ENCODE data around the gene IL17REL. TPM values are rescaled to one million over a fixed set of nuclear protein-coding genes. Genes with fewer than 3 reads are reported as not detected.

IL17REL gene
- total and polyA plus RNA-seq, 2 of the 13 experiments (the other 11 are each of a cell fraction or from before 2014, with no cell fraction given), result not detected

GRCh38 chr22:49959782-49960158 lies 52.8 kb downstream of the IL17REL start (continued):
- TF ChIP-seq HMG20B (CRISPR knock-in tag; conservative IDR thresholded peaks at IDR 0.05) (no peak), XBP1 (CRISPR knock-in tag; IDR thresholded peaks at IDR 0.05) (no peak), HNRNPUL1 (IDR thresholded peaks at IDR 0.05; ENCODE audit: low read depth, low read length) (no peak), ZNF253 (CRISPR knock-in tag; IDR thresholded peaks at IDR 0.05; ENCODE audit: borderline replicate concordance) (no peak), POLR2AphosphoS2 (IDR thresholded peaks at IDR 0.05; ENCODE audit: low read depth, low read length) (no peak), CREM (IDR thresholded peaks at IDR 0.05) (0 out of 2 replicates have a peak, but pooled peaks have one; percentile 7), CREM (CRISPR knock-in tag; IDR thresholded peaks at IDR 0.05) (no peak), SOX13 (IDR thresholded peaks at IDR 0.05) (no peak), SOX13 (CRISPR knock-in tag; conservative IDR thresholded peaks at IDR 0.05 in 1 of 2, IDR thresholded peaks at IDR 0.05 in 1 of 2) (0 out of 4 replicates have a peak, but pooled peaks of 1 of the 2 experiments have one; percentile 25), ADNP (CRISPR knock-in tag; IDR thresholded peaks at IDR 0.05) (peak; percentile 86)
- TF ChIP-seq, protein P1, sequence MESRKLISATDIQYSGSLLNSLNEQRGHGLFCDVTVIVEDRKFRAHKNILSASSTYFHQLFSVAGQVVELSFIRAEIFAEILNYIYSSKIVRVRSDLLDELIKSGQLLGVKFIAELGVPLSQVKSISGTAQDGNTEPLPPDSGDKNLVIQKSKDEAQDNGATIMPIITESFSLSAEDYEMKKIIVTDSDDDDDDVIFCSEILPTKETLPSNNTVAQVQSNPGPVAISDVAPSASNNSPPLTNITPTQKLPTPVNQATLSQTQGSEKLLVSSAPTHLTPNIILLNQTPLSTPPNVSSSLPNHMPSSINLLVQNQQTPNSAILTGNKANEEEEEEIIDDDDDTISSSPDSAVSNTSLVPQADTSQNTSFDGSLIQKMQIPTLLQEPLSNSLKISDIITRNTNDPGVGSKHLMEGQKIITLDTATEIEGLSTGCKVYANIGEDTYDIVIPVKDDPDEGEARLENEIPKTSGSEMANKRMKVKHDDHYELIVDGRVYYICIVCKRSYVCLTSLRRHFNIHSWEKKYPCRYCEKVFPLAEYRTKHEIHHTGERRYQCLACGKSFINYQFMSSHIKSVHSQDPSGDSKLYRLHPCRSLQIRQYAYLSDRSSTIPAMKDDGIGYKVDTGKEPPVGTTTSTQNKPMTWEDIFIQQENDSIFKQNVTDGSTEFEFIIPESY (CRISPR knock-in tag; IDR thresholded peaks at IDR 0.05), result no peak
- TF ChIP-seq, protein P2, sequence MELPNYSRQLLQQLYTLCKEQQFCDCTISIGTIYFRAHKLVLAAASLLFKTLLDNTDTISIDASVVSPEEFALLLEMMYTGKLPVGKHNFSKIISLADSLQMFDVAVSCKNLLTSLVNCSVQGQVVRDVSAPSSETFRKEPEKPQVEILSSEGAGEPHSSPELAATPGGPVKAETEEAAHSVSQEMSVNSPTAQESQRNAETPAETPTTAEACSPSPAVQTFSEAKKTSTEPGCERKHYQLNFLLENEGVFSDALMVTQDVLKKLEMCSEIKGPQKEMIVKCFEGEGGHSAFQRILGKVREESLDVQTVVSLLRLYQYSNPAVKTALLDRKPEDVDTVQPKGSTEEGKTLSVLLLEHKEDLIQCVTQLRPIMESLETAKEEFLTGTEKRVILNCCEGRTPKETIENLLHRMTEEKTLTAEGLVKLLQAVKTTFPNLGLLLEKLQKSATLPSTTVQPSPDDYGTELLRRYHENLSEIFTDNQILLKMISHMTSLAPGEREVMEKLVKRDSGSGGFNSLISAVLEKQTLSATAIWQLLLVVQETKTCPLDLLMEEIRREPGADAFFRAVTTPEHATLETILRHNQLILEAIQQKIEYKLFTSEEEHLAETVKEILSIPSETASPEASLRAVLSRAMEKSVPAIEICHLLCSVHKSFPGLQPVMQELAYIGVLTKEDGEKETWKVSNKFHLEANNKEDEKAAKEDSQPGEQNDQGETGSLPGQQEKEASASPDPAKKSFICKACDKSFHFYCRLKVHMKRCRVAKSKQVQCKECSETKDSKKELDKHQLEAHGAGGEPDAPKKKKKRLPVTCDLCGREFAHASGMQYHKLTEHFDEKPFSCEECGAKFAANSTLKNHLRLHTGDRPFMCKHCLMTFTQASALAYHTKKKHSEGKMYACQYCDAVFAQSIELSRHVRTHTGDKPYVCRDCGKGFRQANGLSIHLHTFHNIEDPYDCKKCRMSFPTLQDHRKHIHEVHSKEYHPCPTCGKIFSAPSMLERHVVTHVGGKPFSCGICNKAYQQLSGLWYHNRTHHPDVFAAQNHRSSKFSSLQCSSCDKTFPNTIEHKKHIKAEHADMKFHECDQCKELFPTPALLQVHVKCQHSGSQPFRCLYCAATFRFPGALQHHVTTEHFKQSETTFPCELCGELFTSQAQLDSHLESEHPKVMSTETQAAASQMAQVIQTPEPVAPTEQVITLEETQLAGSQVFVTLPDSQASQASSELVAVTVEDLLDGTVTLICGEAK (IDR thresholded peaks at IDR 0.05), result no peak
- TF ChIP-seq, protein P2 (CRISPR knock-in tag; IDR thresholded peaks at IDR 0.05), result peak; percentile 68; the same call in 1 of the 2 replicates
- TF ChIP-seq, protein P3, sequence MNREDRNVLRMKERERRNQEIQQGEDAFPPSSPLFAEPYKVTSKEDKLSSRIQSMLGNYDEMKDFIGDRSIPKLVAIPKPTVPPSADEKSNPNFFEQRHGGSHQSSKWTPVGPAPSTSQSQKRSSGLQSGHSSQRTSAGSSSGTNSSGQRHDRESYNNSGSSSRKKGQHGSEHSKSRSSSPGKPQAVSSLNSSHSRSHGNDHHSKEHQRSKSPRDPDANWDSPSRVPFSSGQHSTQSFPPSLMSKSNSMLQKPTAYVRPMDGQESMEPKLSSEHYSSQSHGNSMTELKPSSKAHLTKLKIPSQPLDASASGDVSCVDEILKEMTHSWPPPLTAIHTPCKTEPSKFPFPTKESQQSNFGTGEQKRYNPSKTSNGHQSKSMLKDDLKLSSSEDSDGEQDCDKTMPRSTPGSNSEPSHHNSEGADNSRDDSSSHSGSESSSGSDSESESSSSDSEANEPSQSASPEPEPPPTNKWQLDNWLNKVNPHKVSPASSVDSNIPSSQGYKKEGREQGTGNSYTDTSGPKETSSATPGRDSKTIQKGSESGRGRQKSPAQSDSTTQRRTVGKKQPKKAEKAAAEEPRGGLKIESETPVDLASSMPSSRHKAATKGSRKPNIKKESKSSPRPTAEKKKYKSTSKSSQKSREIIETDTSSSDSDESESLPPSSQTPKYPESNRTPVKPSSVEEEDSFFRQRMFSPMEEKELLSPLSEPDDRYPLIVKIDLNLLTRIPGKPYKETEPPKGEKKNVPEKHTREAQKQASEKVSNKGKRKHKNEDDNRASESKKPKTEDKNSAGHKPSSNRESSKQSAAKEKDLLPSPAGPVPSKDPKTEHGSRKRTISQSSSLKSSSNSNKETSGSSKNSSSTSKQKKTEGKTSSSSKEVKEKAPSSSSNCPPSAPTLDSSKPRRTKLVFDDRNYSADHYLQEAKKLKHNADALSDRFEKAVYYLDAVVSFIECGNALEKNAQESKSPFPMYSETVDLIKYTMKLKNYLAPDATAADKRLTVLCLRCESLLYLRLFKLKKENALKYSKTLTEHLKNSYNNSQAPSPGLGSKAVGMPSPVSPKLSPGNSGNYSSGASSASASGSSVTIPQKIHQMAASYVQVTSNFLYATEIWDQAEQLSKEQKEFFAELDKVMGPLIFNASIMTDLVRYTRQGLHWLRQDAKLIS (CRISPR knock-in tag; IDR thresholded peaks at IDR 0.05), result peak; percentile 44; the same call in 1 of the 2 replicates

Data from HepG2 (cell line).